Sigmoid colon (tissue), 4 donors: ENCODE results near the gene COL5A1.

Experiments used
- EP300 ChIP-seq, 4 donors: sonication (generic); formaldehyde crosslinking; IDR thresholded peaks; one replicate each; pipeline ENCODE4 v1.6.1; 2017; ENCODE audit warnings: antibody characterized with exemption in 4 of 4
- POLR2A ChIP-seq, 2 donors: fragments of 450-650 bp; IDR thresholded peaks; one replicate each; pipeline ENCODE4 v1.6.1; 2016; ENCODE audit warnings: antibody characterized with exemption in 2 of 2, mild to moderate bottlenecking in 2 of 2, moderate library complexity in 2 of 2
- POLR2AphosphoS5 ChIP-seq, 4 donors: sonication (generic); formaldehyde crosslinking; IDR thresholded peaks; one replicate each; pipeline ENCODE4 v1.6.1; 2017; ENCODE audit warnings: antibody characterized with exemption in 4 of 4
- TF ChIP-seq, protein P1 (sequence below), 4 experiments: fragments of 450-650 bp in 3 of 4; fragments of 200-600 bp in 1 of 4; IDR thresholded peaks; one replicate each; pipeline ENCODE4 v1.5.1; 2016 to 2019; ENCODE audit warnings: antibody characterized with exemption in 4 of 4, mild to moderate bottlenecking in 3 of 4, moderate library complexity in 2 of 4

DNA sequence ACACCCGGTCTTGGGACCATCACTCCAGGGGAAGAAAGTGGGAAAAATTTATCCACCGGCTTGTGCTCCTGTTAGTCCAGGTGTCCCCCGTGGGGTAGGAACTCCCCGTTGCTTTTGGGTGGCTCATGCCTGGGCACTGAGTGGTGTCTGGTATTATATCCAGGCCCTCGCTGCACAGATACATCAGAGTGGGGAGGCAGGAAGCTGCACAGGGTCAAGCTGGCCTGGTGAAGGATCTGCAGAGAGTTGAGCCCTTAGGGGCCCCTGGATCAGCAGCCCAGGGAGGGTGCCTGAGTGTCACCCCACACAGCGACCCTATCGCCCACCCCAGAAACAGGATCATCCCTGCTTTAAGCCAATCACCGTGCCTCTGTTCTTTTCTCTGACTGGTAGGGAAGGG, 24.4 kb upstream of the COL5A1 start:
- TF ChIP-seq, protein P1, sequence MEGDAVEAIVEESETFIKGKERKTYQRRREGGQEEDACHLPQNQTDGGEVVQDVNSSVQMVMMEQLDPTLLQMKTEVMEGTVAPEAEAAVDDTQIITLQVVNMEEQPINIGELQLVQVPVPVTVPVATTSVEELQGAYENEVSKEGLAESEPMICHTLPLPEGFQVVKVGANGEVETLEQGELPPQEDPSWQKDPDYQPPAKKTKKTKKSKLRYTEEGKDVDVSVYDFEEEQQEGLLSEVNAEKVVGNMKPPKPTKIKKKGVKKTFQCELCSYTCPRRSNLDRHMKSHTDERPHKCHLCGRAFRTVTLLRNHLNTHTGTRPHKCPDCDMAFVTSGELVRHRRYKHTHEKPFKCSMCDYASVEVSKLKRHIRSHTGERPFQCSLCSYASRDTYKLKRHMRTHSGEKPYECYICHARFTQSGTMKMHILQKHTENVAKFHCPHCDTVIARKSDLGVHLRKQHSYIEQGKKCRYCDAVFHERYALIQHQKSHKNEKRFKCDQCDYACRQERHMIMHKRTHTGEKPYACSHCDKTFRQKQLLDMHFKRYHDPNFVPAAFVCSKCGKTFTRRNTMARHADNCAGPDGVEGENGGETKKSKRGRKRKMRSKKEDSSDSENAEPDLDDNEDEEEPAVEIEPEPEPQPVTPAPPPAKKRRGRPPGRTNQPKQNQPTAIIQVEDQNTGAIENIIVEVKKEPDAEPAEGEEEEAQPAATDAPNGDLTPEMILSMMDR (IDR thresholded peaks at IDR 0.05), result no peak
- TF ChIP-seq POLR2AphosphoS5 (IDR thresholded peaks at IDR 0.05), result no peak
- TF ChIP-seq POLR2A (IDR thresholded peaks at IDR 0.05), result no peak
- no peak for TF ChIP-seq EP300 (IDR thresholded peaks at IDR 0.05)
